ENCODE data around the gene KAZN. TPM values are rescaled to one million over a fixed set of nuclear protein-coding genes. Genes with fewer than 3 reads are reported as not detected.

Gene KAZN
- total RNA-seq, 2 donors from 2014 or later, result 9.8 to 12.2 TPM

- H3K27me3 ChIP-seq, result no peaks in the 10 kb centered on the region
- H3K27ac ChIP-seq, result no peak overlapping the region
- no peak for DNase-seq
- TF ChIP-seq CTCF (IDR thresholded peaks at IDR 0.05), result no peak
- H3K4me1 ChIP-seq, result no peaks in the 10 kb centered on the region
- no peaks in the 10 kb centered on the region for H3K9me3 ChIP-seq
- H3K36me3 ChIP-seq, result no peaks in the 10 kb centered on the region
- H3K4me3 ChIP-seq, result no peak overlapping the region
- no peak overlapping the region for H3K9ac ChIP-seq (ENCODE audit: low read depth in 2 of 2, low read length in 2 of 2)
- intact Hi-C loops (cut with DNase I), result no loop called here
Measured at GRCh38 chr1:14827870-14828269, 229.4 kb downstream of the KAZN start.

- Histone ChIP-seq H3K36me3 (no peaks in the 10 kb centered on the region), H3K9ac (ENCODE audit: low read depth in 2 of 2, low read length in 2 of 2) (no peak overlapping the region), H3K9me3 (no peaks in the 10 kb centered on the region), H3K27me3 (no peaks in the 10 kb centered on the region), H3K4me1 (no peaks in the 10 kb centered on the region), H3K4me3 (no peak overlapping the region), H3K27ac (no peak overlapping the region)
- no peak for TF ChIP-seq CTCF (IDR thresholded peaks at IDR 0.05)
- DNase-seq, result no peak
- intact Hi-C loops (cut with DNase I), result no loop called here
Measured at GRCh38 chr1:14828665-14829064, 230.2 kb downstream of the KAZN start.

GRCh38 chr1:14835725-14836124 lies 237.2 kb downstream of the KAZN start:
- H3K4me1 ChIP-seq, result no peaks in the 10 kb centered on the region
- H3K9ac ChIP-seq (ENCODE audit: low read depth in 2 of 2, low read length in 2 of 2), result no peak overlapping the region
- no peak overlapping the region for H3K27ac ChIP-seq
- H3K9me3 ChIP-seq, result no peaks in the 10 kb centered on the region
- no peaks in the 10 kb centered on the region for H3K27me3 ChIP-seq
- intact Hi-C loops (cut with DNase I), result no loop called here
- DNase-seq, result no peak
- H3K4me3 ChIP-seq, result no peak overlapping the region
- no peaks in the 10 kb centered on the region for H3K36me3 ChIP-seq
- no peak for TF ChIP-seq CTCF (IDR thresholded peaks at IDR 0.05)

- no peak overlapping the region for H3K4me3 ChIP-seq
- intact Hi-C loops (cut with DNase I), result no loop called here
- no peaks in the 10 kb centered on the region for H3K36me3 ChIP-seq
- H3K9ac ChIP-seq (ENCODE audit: low read depth in 2 of 2, low read length in 2 of 2), result no peak overlapping the region
- no peak for TF ChIP-seq CTCF (IDR thresholded peaks at IDR 0.05)
- DNase-seq, result no peak
- no peaks in the 10 kb centered on the region for H3K4me1 ChIP-seq
- H3K27ac ChIP-seq, result no peak overlapping the region
- no peaks in the 10 kb centered on the region for H3K9me3 ChIP-seq
- H3K27me3 ChIP-seq, result no peaks in the 10 kb centered on the region
Measured at GRCh38 chr1:14836426-14837140, 238.1 kb downstream of the KAZN start.

- TF ChIP-seq CTCF (IDR thresholded peaks at IDR 0.05), result no peak
- Histone ChIP-seq H3K27me3 (no peaks in the 10 kb centered on the region), H3K9ac (ENCODE audit: low read depth in 2 of 2, low read length in 2 of 2) (no peak overlapping the region), H3K36me3 (no peaks in the 10 kb centered on the region), H3K9me3 (no peaks in the 10 kb centered on the region), H3K27ac (no peak overlapping the region), H3K4me3 (no peak overlapping the region), H3K4me1 (no peaks in the 10 kb centered on the region)
- DNase-seq, result no peak
- intact Hi-C loops (cut with DNase I), result no loop called here
Measured at GRCh38 chr1:14840374-14840773, 241.9 kb downstream of the KAZN start.

All from colonic mucosa (tissue), 4 donors.